Measurements from ENCODE around the gene SNX21. TPM values are rescaled to one million over a fixed set of nuclear protein-coding genes. Genes with fewer than 3 reads are reported as not detected.

The SNX21 gene
- total RNA-seq, 1 experiment from 2014 or later = 25.7 TPM

- ATAC-seq (no peak), DNase-seq (ENCODE audit: low read depth, low spot score) (no peak)
- Histone ChIP-seq H3K27ac (ENCODE audit: low read length) (peak overlapping the region; percentile 26; the same call in 1 of the 2 replicates), H3K36me3 (ENCODE audit: control insufficient read depth, insufficient read depth, low read length) (peaks cover 8% of the 10 kb centered on the region), H3K9me3 (ENCODE audit: control insufficient read depth, insufficient read depth, low read depth, low read length) (no peaks in the 10 kb centered on the region), H3K4me1 (ENCODE audit: control insufficient read depth, insufficient read depth, low read length) (peaks cover 37% of the 10 kb centered on the region), H3K27me3 (ENCODE audit: control insufficient read depth, insufficient read depth, low read length) (no peaks in the 10 kb centered on the region), H3K4me3 (ENCODE audit: low read depth in 2 of 2, low read length in 2 of 2) (no peak overlapping the region; a peak in 1 of 4 replicates)
- ChIA-PET POLR2A (interaction anchor here (0.6 to 0.7 kb wide), 3 partner anchors 39 to 490 kb away, joined by 3 to 5 read pairs (median 3); no protein-coding TSS in a partner anchor), CTCF (interaction anchor here (0.6 kb wide), 1 partner anchor 13 kb away, joined by 13 read pairs; no protein-coding TSS in a partner anchor)
- in situ Hi-C loops (cut with HindIII; ENCODE audit: low pct_unique_long_range_greater_than_20kb, low sequenced_read_pairs) (no loop called here), intact Hi-C loops (cut with micrococcal nuclease; ENCODE audit: unreplicated experiment) (no loop called here)
- no TSS peak for BruUV-seq (replicated peaks)
- no peak for TF ChIP-seq REST (IDR thresholded peaks at IDR 0.05; ENCODE audit: insufficient read depth in 1 of 2, low read depth in 2 of 2, low read length in 1 of 2)
- no peak for TF ChIP-seq TCF7L2 (IDR thresholded peaks at IDR 0.05; ENCODE audit: low read depth, low read length)
- TF ChIP-seq SIN3A (IDR thresholded peaks at IDR 0.05; ENCODE audit: borderline replicate concordance, insufficient read depth, low read depth, low read length) = no peak
- TF ChIP-seq POLR2AphosphoS5 (IDR thresholded peaks at IDR 0.05; ENCODE audit: low read depth, low read length) = no peak
- TF ChIP-seq CTCF (IDR thresholded peaks at IDR 0.05) = no peak
Measured at GRCh38 chr20:45816951-45817350, 16.6 kb upstream of the SNX21 start.

GRCh38 chr20:45817376-45818194, 16.0 kb upstream of the SNX21 start:
- ChIA-PET POLR2A (interaction anchor here (0.7 kb wide), 1 partner anchor 39 kb away, joined by 5 read pairs; no protein-coding TSS in a partner anchor), CTCF (interaction anchor here (0.6 kb wide), 2 partner anchors 13 to 71 kb away, joined by 3 to 13 read pairs; no protein-coding TSS in a partner anchor)
- no peak overlapping the region for H3K4me3 ChIP-seq (ENCODE audit: low read depth in 2 of 2, low read length in 2 of 2)
- TF ChIP-seq POLR2AphosphoS5 (IDR thresholded peaks at IDR 0.05; ENCODE audit: low read depth, low read length) = peak; percentile 47
- no peak for TF ChIP-seq CTCF (IDR thresholded peaks at IDR 0.05)
- peaks cover 8% of the 10 kb centered on the region for H3K36me3 ChIP-seq (ENCODE audit: control insufficient read depth, insufficient read depth, low read length)
- no peaks in the 10 kb centered on the region for H3K27me3 ChIP-seq (ENCODE audit: control insufficient read depth, insufficient read depth, low read length)
- H3K4me1 ChIP-seq (ENCODE audit: control insufficient read depth, insufficient read depth, low read length) = peaks cover 35% of the 10 kb centered on the region
- intact Hi-C loops (cut with micrococcal nuclease; ENCODE audit: unreplicated experiment) = no loop called here
- DNase-seq (ENCODE audit: low read depth, low spot score) (no peak), ATAC-seq (peak; percentile 16; the same call in 1 of the 2 replicates)
- H3K9me3 ChIP-seq (ENCODE audit: control insufficient read depth, insufficient read depth, low read depth, low read length) = no peaks in the 10 kb centered on the region
- BruUV-seq (replicated peaks) = no TSS peak
- in situ Hi-C loops (cut with HindIII; ENCODE audit: low pct_unique_long_range_greater_than_20kb, low sequenced_read_pairs) = no loop called here
- H3K27ac ChIP-seq (ENCODE audit: low read length) = peak overlapping the region; percentile 26; the same call in 1 of the 2 replicates

Measured in Panc1 (cell line).